Esophagus (tissue), 2 donors: ENCODE measurements around the gene GSTA2. TPM values are rescaled to one million over a fixed set of nuclear protein-coding genes. Genes with fewer than 3 reads are reported as not detected.
"Not testable (repeated sequence)": the region's sequence is repeated elsewhere in the genome, so short reads cannot be mapped to it uniquely, and the experiment has no call there.

Experiments used
- H3K27ac ChIP-seq, 2 donors: one replicate each; pipeline ENCODE4 v1.5.1; 2013; ENCODE audit warnings: low read depth in 2 of 2, mild to moderate bottlenecking in 2 of 2, inconsistent platforms in 1 of 2, low read length in 1 of 2, moderate library complexity in 1 of 2
- H3K27me3 ChIP-seq, 2 donors: one replicate each; pipeline ENCODE4 v1.6.1; 2013; ENCODE audit warnings: low read length in 2 of 2, control low read depth in 1 of 2, mild to moderate bottlenecking in 1 of 2; ENCODE audit not compliant: insufficient read depth in 2 of 2, control insufficient read depth in 1 of 2
- H3K36me3 ChIP-seq, 2 donors: one replicate each; pipeline ENCODE4 v1.6.1; 2013; ENCODE audit warnings: low read length in 1 of 2; ENCODE audit not compliant: control insufficient read depth in 2 of 2, insufficient read depth in 2 of 2
- H3K4me1 ChIP-seq, 2 donors: one replicate each; pipeline ENCODE4 v1.6.1; 2013; ENCODE audit warnings: low read length in 1 of 2; ENCODE audit not compliant: control insufficient read depth in 2 of 2, insufficient read depth in 2 of 2
- H3K4me3 ChIP-seq, 2 donors: one replicate each; pipeline ENCODE4 v1.5.1; 2013; ENCODE audit warnings: low read length in 2 of 2, mild to moderate bottlenecking in 2 of 2, low read depth in 1 of 2, moderate library complexity in 1 of 2
- H3K9me3 ChIP-seq, 2 donors: one replicate each; pipeline ENCODE4 v1.6.1; 2013; ENCODE audit warnings: mild to moderate bottlenecking in 2 of 2, low read depth in 1 of 2, low read length in 1 of 2, moderate library complexity in 1 of 2; ENCODE audit not compliant: control insufficient read depth in 2 of 2, insufficient read depth in 1 of 2
- whole genome bisulfite sequencing, 2 donors: extraction: QIAGEN DNeasy Blood & Tissue Kit; methylation state at CpG; one replicate each; pipeline ENCODE4 v1.1.7; 2013; 5-methylcytosine and 5-hydroxymethylcytosine counted together
- polyA plus RNA-seq, 2 donors: library from polyadenylated mRNA; stranded (reverse); fragments of 200-250 nt; gene quantifications; one replicate each; pipeline ENCODE4 v1.2.3, GENCODE V29; 2013
- donor health status: healthy with polysubstance abuse.
- donor health status: Bipolar disorder and iron deficiency.

Gene GSTA2
- polyA plus RNA-seq = not detected

DNA sequence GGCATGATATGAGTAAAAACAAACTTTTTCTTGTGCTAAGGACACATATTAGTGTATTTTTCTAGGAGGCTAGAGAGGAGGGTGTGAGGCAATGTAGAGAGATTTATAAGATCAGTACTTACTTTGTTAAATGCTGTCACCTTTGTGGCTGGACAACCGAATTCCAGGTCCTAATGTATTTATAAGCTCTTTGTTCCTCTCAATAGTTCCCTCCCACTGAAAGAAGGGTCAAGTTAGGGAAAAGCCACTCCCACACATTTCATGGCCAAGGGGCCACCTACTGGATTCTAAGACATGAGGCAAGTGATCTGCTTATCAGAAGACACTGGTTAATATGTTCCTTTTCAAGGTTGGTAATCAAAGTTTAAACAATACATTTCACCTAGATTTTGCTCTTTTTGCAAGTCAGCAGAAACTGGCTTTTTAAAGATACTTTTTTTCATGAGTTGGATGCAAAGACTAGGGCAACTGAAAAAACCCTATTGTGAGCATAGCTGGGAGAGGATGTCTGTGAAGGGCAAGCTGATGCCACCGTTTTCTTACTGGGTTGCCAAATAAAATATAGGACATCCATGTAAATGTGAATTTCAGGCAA, at the start of gene GSTA2:
Gene GSTA2, minus strand, starts transcription at position 154 of the 595 bp plus-strand sequence. CDS start 5,528 bp downstream, outside the sequence.
- not testable (repeated sequence) for H3K9me3 ChIP-seq, H3K36me3 ChIP-seq, H3K27me3 ChIP-seq, H3K4me3 ChIP-seq, H3K4me1 ChIP-seq, H3K27ac ChIP-seq
- 63 to 75% methylated on average over 2 of the region's 2 CpGs for WGBS, 2 donors

- WGBS, 2 donors = 73 to 83% methylated on average over 4 of the region's 4 CpGs
- not testable (repeated sequence) for H3K4me3 ChIP-seq, H3K9me3 ChIP-seq, H3K4me1 ChIP-seq, H3K36me3 ChIP-seq, H3K27me3 ChIP-seq, H3K27ac ChIP-seq
Measured at GRCh38 chr6:52809777-52810176, 46.5 kb upstream of the GSTA2 start.

DNA sequence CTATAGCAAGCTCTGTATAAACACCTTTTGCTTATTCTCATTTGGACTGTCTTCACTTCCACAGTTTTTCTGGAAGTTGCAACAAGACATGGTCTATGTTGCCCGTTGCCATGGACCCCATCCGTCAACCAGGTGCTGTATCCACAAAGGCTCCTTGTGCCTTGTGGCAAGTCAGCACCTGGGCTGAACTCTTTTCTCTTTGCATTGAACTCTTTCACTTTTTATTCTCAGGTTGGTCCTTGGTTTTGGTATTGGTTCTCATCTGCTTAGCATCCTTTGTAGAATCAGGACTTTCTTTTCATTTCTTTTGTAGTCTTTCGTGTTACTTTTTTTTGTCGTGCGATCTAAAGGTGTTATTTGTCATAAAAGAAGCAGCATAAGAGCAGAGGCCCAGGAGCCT, 45.4 kb upstream of the GSTA2 start:
- Histone ChIP-seq H3K4me1 (no peaks in the 10 kb centered on the region), H3K27me3 (no peaks in the 10 kb centered on the region), H3K36me3 (no peaks in the 10 kb centered on the region), H3K27ac (no peak overlapping the region), H3K9me3 (no peaks in the 10 kb centered on the region), H3K4me3 (no peak overlapping the region)
- WGBS, 2 donors = 87 to 92% methylated on average over 5 of the region's 5 CpGs

GRCh38 chr6:52803668-52804255, 40.5 kb upstream of the GSTA2 start, which contains the start of gene GSTA1:
Gene GSTA1 (minus strand): TSS chr6:52803816. CDS start chr6:52799267, 4,549 bp downstream.
- not testable (repeated sequence) for H3K4me3 ChIP-seq, H3K27ac ChIP-seq, H3K27me3 ChIP-seq, H3K4me1 ChIP-seq, H3K36me3 ChIP-seq, H3K9me3 ChIP-seq
- 50 to 62% methylated on average over 5 of the region's 5 CpGs for WGBS, 2 donors

- Histone ChIP-seq H3K27ac (no peak overlapping the region), H3K4me3 (no peak overlapping the region), H3K36me3 (no peaks in the 10 kb centered on the region), H3K27me3 (no peaks in the 10 kb centered on the region), H3K9me3 (no peaks in the 10 kb centered on the region), H3K4me1 (no peaks in the 10 kb centered on the region)
- WGBS, 2 donors = 64 to 91% methylated on average over 1 of the region's 1 CpG
Measured at GRCh38 chr6:52802806-52803205, 39.5 kb upstream of the GSTA2 start.

DNA sequence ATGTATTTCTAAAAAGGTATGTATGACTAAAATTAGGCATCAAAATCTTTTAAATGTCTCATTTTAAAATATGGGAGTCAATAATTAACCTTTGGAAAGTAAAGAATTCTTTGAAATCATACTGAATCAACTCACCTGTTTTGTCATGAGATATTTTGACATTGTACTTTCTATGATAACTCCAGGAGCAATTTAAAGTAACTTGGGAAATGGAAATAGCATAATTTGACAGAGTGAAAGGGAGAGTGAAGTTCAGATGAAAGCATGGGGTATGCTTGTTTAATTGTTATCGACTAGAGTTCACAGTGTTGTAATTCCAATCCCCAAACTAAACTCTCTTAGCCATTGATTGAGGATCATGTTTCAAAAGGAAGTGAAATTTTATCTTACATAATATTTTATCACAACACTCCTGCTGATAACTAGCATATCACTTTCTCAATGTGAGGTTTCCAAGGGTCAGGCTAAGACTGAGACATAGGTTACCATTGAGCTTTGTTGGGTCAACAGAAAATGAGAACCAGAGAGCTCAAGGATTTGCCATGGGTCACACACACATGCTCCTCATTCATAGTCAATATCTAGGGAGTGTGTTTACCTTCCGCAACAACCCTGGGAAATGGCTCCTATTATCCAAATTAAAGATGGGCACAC, 38.0 kb upstream of the GSTA2 start:
- H3K27me3 ChIP-seq = no peaks in the 10 kb centered on the region
- H3K9me3 ChIP-seq = no peaks in the 10 kb centered on the region
- no peak overlapping the region for H3K27ac ChIP-seq
- H3K4me3 ChIP-seq = no peak overlapping the region
- H3K4me1 ChIP-seq = no peaks in the 10 kb centered on the region
- WGBS, 2 donors = 67 to 78% methylated on average over 2 of the region's 2 CpGs
- no peaks in the 10 kb centered on the region for H3K36me3 ChIP-seq

- H3K27ac ChIP-seq, H3K36me3 ChIP-seq, H3K4me3 ChIP-seq, H3K9me3 ChIP-seq, H3K4me1 ChIP-seq, H3K27me3 ChIP-seq: not testable (repeated sequence)
- WGBS, 2 donors = 95% methylated on average over 1 of the region's 1 CpG
Measured at GRCh38 chr6:52799272-52799671, 36.0 kb upstream of the GSTA2 start.

DNA sequence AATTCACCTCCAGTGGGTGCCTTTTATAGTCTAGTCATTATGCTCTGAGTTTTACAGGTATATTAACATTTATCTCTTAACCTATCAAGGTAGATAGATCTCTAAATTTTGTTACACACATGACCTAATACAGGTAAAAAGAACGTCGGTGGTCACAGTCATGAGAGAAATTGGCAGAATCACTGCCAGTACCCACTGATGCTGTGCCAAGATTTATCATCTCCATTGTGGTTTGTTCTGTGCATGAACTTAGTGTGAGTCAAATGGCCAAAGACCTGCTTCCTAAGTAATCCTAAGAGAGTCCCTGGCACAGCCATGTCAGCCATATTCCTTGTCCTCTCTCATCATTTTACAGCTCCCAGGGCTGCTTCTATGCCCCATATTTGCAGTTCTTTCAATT, 31.1 kb upstream of the GSTA2 start:
- H3K36me3 ChIP-seq, H3K27ac ChIP-seq, H3K4me1 ChIP-seq, H3K4me3 ChIP-seq, H3K9me3 ChIP-seq, H3K27me3 ChIP-seq: not testable (repeated sequence)
- 60 to 88% methylated on average over 2 of the region's 2 CpGs for WGBS, 2 donors

DNA sequence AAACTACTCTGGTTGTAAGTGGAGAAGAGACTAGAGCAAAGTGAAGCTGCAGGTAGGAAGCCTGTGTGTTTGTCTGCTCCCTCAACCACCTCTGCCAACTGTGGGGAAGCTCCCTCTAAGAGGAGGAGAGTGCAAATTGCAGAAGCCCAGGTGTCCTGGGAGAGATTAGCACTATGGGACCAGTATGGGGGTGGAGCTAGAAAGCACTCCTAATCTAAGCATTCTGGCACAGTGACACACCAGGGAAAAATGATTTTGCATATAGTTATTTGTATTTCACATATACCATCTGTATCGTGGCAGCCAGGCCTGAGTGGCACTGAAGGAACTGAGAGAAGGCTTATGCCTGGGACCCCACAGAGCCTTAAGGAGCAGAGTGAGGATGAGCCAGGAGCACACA, 27.6 kb upstream of the GSTA2 start:
- Histone ChIP-seq H3K9me3 (peaks cover 0 to 3% of the 10 kb centered on the region in 2 donors), H3K4me1 (no peaks in the 10 kb centered on the region), H3K27ac (no peak overlapping the region), H3K36me3 (no peaks in the 10 kb centered on the region), H3K27me3 (no peaks in the 10 kb centered on the region), H3K4me3 (no peak overlapping the region)
- 0% methylated on average over 1 of the region's 1 CpG for WGBS, 2 donors

- not testable (repeated sequence) for H3K4me3 ChIP-seq, H3K36me3 ChIP-seq, H3K27ac ChIP-seq, H3K4me1 ChIP-seq, H3K27me3 ChIP-seq, H3K9me3 ChIP-seq
- WGBS, 2 donors = 82 to 92% methylated on average over 1 of the region's 1 CpG
Measured at GRCh38 chr6:52789658-52790057, 26.4 kb upstream of the GSTA2 start.
